Right hindlimb (tissue), 1 donor: ENCODE measurements around the gene EHBP1.
A peak's percentile ranks its signal among the peaks of the same experiment; 100 is the strongest.

ENCODE experiments used
- DNase-seq: peaks from one replicate; pipeline ENCODE4 v3.0.0-alpha.2; 2018

EHBP1 gene

DNA sequence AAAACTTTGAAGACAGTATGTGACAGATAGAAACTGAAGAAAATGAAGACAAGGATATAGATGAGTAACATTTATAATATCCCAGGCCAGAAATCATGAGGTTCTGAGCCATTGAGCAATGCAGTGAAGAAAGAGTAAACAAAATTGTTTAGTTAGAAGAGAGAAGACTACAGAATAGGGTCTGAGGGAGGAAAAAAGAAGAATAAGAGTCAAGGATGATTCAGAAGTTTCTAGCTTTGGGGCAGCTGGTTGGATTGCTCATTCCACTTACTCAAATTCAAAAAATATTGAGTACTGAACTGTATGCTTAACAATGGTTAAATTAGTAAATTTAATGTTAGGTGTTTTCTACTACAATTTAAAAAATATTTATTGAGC, 190.1 kb downstream of the EHBP1 start:
- DNase-seq: no peak

DNA sequence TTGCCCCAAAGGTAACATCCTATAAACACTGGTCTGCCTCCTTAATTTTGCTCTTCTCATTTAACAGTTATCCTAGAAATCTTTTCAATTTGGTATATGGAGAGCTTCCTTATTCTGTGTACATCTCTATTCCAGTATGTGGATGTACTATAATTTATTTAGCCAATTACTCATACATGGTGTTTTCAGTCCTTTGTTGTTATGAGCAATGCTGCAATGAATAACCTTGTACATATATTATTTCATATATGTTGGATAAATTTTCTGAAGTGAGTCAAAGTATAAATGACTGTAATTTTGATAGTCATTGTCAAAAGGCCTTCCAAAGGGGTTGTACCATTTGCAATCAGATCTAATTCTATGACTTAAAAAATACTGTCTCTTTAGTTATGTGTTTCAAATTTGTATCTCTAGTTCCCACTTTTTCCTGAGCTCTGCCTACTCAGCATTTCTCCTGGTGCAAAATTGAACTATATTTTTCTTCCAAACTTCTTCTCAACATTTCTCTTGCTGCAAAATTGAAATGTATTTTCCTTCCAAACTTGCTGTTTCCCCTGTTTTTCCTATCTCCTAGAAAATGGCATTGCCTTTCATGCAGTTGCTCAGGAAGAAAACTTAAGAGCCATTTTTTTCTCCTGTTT, 191.8 kb downstream of the EHBP1 start:
- DNase-seq: no peak

DNA sequence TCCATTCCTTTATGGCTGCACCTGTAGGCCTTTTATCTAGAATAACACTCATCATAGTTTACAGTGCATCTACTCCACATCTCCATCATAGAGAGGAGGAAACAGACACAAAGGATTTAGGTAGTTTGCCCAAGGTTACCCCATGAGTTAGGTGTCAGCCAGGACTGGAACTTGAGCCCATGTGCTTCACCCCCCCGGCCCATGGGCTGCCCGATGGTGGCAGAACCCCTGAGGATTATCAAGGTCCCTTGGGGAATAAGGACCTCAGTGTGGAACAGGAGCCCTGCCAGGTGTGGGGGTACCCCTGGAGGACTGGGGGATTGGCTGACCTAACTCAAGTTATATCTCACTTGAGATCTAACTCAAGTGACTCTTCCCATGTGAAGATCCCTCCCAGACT, 198.8 kb downstream of the EHBP1 start:
- no peak for DNase-seq

DNA sequence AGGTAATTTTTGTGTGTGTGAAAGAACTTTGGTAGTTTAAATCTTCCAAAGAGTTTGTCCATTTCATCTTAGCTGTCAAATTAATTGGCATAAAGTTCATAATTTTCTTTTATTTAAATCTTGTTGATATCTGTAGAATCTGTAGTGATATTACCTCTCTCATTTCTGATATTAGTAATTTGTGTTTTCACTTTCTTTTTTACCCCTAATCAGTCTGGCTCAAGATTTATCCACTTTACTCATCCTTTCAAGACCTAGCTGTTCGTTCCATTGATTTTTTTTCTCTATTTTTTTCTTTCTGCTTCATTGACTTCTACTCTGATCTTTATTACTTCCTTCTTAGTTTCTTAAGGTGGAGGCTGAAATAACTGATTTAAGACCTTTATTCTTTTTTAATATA, 202.6 kb downstream of the EHBP1 start:
- no peak for DNase-seq

DNA sequence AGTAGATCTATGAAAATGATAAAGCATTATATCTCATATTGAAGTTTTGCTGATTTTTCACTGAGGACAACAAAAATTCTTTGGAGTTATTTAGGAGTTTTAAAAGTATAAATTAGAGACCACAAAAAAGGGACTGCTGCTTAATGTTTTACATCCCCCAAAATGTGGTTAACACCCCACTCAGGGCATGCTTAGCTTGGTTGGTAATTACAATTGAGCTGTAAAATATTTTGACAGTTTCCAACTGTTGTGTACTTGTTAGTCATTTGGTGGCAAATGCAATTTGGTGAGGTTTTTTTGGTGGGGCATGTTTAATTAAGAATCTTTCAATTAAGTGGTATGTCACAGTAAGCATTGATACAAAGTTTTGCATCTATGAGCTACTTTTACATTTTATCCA, 207.8 kb downstream of the EHBP1 start:
- DNase-seq: no peak

DNA sequence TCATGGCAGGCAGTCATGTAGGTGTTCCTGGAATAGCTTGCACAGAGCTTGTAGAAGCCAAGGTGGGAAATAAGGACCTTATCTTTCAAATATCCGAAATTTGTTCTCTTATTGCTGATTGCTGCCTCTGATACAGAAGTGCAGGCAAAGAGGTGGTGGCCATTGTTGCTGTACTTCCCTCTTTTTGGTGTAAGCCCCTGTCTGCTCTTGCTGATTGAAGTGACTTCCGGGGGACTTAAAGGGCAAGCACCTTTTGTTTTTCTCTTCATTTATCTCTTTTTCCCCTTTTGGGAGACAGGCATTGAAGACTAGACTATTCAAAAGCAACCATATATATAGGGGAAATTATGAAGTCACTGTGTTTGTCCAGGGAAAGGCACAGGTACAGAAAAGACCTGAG, 213.5 kb downstream of the EHBP1 start:
- no peak for DNase-seq

DNA sequence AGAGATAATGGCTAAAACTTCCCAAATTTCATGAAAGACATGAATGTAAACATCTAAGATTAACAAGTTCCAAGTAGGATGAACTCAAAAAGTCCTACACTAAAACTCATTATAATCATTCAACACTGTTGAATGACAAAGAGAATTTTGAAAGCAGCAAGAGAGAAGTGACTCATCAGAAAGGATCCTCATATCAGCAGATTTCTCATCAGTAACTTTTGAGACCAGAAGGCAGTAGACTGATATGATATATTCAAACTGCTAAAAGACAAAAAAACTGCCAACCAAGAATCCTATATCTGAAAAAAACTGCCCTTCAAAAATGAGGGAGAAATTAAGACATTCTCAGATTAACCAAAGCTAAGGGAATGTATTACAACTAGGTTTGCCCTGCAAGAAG, 214.6 kb downstream of the EHBP1 start:
- DNase-seq: no peak

DNA sequence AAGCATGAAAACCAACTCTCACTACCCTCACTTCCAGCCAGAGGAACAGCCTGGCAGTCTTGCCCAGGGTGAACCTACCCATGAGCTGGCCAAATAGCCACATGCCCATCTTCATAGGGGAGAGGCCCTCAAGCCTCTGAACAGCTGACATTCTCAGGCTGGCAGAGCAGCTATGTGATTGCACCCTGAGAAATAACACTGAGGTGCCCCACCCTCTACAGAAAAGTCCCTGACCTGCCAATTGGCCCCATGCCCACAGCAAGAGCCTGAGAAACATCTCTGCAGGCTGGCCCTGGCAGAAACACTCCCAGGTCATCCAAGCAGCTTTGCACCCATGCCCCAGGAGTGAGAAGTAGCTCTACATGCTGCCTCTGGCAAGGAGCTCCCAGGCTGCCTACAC, 217.7 kb downstream of the EHBP1 start:
- DNase-seq: no peak

DNA sequence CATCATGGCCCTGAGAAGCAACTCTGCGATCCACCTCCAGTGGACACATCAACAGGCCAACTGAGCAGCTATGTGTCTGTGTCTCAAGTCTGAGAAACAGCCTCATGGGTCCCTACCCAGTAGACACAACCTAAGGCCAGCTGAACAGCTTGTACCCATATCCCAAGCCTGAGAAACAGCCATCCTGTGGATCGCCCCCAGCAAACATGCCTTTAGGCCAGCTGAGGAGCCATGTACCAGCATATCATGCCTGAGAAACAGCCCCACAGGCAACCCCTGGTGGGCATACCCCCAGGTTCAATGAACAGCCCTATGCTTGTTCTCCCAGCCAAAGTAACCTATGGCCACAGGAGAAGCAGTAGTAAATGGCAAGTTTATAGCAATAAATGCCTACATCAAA, 218.4 kb downstream of the EHBP1 start:
- DNase-seq: no peak

DNA sequence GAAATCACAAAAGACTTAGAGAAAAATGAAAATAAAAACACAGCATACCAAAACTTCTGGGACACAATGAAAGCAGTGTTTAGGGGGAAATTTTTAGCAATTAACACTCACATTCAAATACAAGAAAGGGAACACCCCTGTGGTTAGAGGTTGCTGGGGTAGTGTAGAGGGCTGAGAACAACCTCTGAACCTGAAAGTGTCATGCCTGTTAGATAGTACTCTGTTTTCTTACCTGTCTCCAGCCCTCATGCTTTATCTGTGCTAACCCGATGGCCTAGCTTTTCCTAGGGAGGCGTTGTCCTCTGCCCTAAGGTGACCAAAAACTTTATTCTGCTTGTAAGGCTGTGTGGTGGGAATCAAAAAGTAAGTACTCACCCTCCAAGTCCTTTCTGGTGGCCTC, 222.5 kb downstream of the EHBP1 start:
- DNase-seq: no peak

DNA sequence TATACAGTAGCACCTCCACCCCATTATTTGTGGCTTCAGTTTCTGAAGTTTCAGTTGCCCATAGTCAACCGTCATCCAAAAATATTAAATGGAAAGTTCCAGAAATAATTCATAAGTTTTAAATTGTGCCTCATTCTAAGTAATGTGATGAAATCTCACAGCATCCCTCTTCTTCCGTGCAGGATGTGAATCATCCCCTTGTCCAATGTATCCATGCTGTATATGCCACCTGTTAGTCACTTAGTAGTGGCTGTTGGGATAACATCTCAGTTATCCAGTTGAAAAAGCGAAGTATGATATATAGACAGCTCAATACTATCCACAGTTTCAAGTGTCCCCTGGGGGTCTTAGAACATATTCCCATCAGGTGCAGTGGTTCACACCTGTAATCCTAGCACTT, 226.0 kb downstream of the EHBP1 start:
- DNase-seq: no peak

DNA sequence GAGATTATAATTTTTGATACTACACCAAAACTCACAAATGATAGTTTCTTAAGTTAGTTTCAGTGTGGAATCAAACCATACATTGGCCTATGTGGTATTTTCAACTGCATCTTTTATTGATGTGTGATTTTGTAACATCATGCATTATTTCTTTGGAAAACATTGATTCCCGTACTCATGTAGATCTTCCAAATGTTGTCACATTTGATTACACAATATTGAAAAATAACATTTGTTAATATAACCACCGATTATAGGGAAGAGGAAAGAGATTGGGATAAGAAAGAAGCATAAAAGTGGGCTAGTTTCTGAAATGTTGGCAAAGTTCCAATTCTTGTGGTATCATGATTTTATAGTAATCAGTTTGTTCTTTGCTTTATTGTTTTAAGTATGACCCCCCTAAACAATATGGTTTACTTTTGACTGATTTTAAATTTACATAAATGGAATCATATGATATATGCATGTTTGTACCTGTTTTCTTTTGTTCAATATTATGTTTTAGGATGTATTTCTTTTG, 227.9 kb downstream of the EHBP1 start:
- no peak for DNase-seq

DNA sequence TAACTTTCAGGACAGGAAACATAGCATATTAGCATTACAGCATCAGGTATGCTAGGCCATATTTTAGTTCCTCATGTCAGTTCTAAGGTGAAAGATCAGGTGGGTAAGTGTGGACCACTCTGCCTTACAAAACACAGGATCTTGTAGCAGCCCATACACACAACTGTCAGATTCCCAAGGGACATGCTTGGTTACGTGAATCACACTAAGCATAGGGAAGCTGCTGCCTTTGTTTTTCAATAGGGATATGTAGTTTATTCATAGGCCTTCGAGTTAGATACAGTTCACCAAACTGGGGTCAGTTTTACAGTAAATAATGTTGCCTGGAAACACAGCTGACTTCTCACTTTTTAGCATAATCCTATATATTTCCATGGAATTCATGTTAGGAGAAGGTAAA, 229.0 kb downstream of the EHBP1 start:
- no peak for DNase-seq

DNA sequence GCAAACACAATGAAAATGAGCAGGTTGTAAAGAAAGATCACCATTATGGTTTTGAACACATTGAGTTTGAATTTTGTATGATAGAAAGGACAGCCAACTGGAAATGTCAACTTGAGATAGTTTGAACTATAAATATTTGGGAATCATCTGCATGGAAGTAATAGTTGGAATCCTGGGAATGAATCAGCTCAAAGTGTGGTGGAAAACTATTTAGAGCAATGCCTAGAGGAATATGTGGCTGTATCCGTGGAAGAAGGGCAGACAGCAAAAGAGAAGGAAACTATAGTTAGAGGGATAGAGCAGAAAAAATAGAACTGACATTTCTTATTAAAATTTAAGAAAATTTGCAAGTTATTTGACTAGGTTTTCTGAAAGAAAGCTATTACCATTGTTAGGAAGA, 232.6 kb downstream of the EHBP1 start:
- no peak for DNase-seq

DNA sequence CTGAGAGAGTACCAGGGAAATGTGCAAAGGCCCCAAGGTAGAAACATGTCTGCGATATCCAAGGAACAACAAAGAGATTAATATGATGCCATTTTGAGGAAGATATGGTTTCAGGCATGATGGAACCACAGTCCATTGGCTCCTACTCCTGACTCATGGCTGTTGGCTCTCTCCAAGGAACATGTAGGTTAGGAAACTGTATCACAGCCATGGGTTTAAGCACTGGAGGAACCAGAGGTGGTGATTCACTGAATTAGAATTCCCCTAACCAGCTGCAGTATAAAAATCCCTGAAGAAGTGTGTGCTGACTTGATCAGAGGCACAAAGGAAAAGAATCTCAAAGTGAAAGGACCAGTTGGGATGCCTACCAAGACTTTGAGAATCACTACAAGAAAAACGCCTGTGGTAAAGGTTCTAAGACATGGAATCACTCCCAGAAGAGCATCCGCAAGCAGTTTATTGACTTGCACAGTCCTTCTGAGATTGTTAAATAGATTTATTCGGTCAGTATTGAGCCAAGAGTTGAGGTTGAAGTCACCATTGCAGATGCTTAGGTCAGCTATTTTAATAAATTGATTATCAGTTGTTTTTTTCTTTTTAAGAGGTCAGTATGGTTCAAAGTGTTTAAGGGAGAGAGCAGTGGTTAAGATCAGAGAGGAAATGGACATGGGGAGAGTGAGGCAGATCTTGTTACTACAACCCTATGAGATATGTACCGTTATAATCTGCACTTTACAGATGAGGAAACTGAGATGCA, 234.4 kb downstream of the EHBP1 start:
- no peak for DNase-seq

DNA sequence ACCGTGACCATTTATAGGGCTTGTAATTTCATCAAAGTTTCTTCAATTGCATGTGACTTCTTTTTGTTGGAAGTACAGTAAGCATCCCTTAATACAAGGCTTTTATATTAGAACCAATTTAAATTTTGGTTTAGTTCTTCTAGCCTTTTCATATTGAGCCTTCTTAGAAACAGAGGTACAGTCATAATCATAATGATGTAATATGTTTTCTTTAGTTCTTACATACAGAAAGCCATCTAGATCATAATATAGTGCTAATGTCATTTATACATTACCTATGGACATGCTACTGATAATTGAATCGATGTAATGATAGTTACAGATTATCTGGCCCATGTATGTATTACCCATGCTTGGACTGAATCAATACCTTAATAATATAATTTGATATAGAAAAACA, 235.2 kb downstream of the EHBP1 start:
- DNase-seq: no peak

DNA sequence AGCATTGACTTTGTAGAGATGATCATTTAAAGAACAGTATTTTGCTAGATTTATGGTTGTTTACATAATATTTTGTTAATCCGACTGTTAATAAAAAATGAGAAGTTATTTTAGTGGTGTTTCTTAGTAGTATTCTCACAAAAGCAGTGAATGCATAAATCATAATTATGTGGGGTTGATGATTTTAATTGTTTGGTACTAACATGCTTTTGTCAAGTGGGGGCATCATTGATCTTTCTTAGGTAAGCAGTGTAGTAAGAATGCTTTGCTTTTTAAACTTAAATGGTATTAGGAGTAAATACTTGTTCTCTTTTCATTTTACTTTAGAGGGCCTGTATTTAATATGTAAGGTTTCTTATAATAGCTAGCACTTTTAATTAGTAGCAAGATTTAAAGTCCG, 235.9 kb downstream of the EHBP1 start:
- no peak for DNase-seq

DNA sequence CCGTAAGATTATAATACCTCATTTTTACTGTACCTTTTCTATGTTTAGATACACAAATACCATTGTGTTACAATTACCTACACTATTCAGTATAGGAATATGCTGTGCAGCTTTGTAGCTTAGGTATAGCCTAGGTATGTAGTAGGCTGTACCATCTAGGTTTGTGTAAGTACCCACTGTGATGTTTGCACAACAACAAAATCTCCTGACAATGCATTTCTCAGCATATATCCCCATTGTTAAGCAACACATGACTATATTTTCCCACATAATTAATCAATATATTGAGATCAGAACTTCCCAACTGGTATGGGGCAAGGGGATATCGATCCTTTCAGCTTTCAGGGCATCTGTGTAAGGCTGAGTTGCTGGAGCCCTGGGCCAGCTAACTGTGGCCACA, 238.8 kb downstream of the EHBP1 start:
- DNase-seq: no peak

DNA sequence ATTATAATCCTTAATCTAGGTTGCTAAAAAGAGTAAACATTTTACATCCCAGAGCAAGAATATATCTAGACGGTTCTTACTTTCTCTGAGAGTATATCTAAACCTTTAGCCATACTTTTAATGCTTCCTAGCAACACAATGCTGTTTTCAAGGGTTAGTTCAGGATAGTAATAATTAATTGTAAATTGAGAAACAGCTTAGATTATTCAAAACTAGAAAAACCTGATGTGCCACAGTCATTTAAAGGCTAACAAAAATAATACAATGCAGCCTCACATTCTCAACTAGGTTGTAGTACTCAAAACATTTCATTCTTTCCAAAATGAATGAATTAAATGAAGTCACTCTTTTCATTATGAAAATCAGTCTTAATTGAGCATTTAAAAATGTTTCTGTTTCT, 241.9 kb downstream of the EHBP1 start:
- no peak for DNase-seq

DNA sequence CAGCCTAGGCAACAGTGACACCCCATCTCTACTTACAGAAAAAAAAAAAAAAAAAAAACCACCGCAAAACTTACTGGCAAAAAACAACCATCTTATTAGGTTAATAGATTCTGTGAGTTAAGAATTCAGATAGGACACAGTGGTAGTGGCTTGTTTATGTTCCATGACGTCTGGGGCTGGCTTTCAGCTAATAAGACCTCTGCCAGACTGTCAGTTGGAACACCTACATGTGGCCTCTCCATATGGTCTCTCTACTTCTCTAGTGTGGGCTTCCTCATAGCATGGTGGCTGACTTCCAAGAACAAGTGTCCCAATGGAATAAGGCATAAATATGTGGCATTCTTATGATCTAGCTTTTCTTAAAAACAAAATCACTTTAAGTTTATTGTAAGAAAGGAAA, 251.1 kb downstream of the EHBP1 start:
- peak; percentile 28 for DNase-seq

DNA sequence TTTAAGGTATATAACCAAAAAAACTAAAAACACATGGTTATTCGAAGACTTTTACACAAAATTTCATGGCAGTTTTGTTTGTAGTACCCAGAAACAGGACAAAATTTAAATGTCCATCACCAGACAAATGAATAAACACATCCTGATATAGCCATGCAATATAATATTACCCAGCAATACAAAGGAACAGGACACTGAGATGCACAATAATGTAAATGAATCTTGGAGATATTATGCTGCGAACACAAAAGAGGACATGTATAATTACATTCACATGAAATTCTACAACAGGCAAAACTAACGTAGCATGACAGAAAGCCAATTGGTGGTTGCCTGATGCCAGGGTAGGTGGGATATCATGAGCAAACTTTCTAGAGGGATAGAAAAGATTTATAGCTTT, 252.7 kb downstream of the EHBP1 start:
- no peak for DNase-seq

DNA sequence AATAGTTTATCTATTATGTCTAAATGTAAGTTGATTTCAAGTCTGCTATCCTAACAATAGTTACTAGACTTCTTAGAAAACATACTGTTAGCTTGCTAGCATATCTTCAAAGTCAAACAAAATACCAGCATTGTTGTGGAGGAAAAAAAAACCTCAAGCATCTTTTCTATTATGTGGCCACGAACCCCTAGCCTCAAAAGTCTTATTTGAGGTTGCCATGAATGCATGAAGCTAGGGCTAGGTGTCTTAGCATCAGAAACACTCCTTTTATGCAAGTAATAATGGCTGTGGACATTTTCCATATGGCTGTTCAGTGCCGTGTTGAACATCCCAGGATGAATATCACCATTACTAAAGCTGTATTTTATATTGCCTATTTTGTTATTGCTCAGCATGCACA, 258.5 kb downstream of the EHBP1 start:
- DNase-seq: no peak

DNA sequence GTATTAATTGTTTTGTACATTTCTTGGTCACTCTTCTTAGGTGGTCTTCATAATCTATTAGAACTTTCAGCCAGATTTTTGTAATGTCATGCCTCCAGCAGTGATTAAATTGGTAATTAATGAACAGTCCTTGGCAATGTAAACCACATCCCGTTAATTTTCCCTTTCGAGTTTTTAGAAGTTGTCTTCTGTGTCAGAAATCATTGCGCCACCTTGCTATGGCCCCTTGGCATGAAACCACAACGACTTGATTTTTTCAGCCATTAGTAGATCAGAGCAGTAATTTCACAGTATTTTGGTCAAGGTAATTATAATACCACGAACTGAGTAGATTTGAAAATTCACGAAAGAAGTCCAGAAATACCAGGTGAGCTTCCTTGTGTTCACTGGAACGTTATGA, 259.2 kb downstream of the EHBP1 start:
- DNase-seq: no peak

DNA sequence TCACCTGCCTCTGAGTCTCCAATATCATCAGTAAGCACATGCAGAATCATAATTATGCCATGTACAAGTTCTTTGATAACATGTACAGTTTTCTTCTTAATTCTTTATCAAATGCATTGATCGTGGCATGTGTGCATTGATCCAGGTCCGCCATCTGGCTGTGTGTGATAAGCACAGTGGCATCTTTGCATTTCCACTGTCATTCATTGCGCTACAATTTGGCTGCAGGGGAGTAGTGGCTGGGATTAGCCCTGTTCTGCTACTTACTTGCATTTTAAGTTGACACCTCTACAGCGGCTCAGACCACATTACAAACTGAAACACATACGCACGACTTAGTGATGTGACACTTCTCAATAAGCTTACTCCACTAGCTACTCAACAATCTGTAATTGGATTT, 261.5 kb downstream of the EHBP1 start:
- no peak for DNase-seq

DNA sequence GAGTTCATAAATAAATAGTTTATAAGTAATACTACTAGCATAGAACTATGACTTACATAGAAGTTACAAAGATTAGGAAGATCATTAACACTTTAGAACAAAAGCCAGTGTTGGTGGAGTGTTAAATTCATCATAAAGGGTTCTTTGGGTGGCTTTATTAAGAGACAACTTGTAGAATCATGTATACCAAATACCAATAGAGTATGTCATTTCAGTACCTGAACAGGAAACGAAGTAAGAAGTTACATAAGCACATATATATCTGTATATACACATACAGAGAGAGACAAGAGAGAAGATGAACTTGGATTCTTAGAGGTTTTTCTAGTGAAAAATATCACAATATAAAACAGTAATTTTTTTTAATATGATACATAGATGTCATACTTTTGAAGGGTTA, 262.7 kb downstream of the EHBP1 start:
- DNase-seq: no peak
